Activated CD4-positive, alpha-beta memory T cell treated with anti-CD3 and anti-CD28 coated beads, Interleukin-2, amount 10 ng/mL, durations not matched to agents 7 days and 5 days (primary cell): ENCODE data around the gene TRAK2. TPM values are rescaled to one million over a fixed set of nuclear protein-coding genes. Genes with fewer than 3 reads are reported as not detected.
A peak's percentile ranks its signal among the peaks of the same experiment; 100 is the strongest.
"Not testable (repeated sequence)": the region's sequence is repeated elsewhere in the genome, so short reads cannot be mapped to it uniquely, and the experiment has no call there.

Experiments used
- CTCF ChIA-PET: fragments of 350-600 bp; sonication (Branson Sonifier 250); formaldehyde crosslinking; loops from one replicate; lab custom pipeline; 2021; ENCODE audit warnings: antibody characterized with exemption, inconsistent platforms; lab: Charles Lee
- POLR2A ChIA-PET: fragments of 350-600 bp; sonication (Branson Sonifier 250); formaldehyde crosslinking; loops from one replicate; lab custom pipeline; 2021; ENCODE audit warnings: antibody characterized with exemption; lab: Charles Lee
- DNase-seq: peaks from one replicate; pipeline ENCODE4 v3.0.0-alpha.2; 2020
- H3K27ac Mint-ChIP-seq: one replicate; pipeline ENCODE4 v1.8.0; 2021; ENCODE audit warnings: mild to moderate bottlenecking, mixed read lengths
- H3K27me3 Mint-ChIP-seq: one replicate; pipeline ENCODE4 v1.8.0; 2021; ENCODE audit warnings: mixed read lengths
- H3K36me3 Mint-ChIP-seq: one replicate; pipeline ENCODE4 v1.8.0; 2021; ENCODE audit warnings: low read depth, mixed read lengths
- H3K4me1 Mint-ChIP-seq: one replicate; pipeline ENCODE4 v1.8.0; 2021; ENCODE audit warnings: mixed read lengths
- H3K4me3 Mint-ChIP-seq: one replicate; pipeline ENCODE4 v1.8.0; 2021; ENCODE audit warnings: mild to moderate bottlenecking, mixed read lengths
- H3K9me3 Mint-ChIP-seq: one replicate; pipeline ENCODE4 v1.8.0; 2021; ENCODE audit warnings: mixed read lengths
- total RNA-seq, 2 experiments: library from RNA; stranded (reverse); gene quantifications; one replicate each; pipeline ENCODE4 v1.2.3, GENCODE V29; 2021

TRAK2 gene
- total RNA-seq: 10 to 100 TPM; 47.3 to 49.3 TPM

GRCh38 chr2:201451292-201452057, at the start of gene TRAK2, which contains the start of gene STRADB:
TRAK2 (minus strand) TSS chr2:201451458; CDS start chr2:201420507, 30,951 bp downstream.
STRADB (plus strand) TSS chr2:201451740; CDS start chr2:201454841, 3,101 bp downstream.
- POLR2A ChIA-PET: interaction anchor here (0.6 to 4.0 kb wide), 29 partner anchors 10 to 588 kb away, joined by 3 to 48 read pairs (median 5); partner anchors contain the start of genes ALS2, CASP10, CASP8 and CLK1
- H3K27me3 Mint-ChIP-seq: no peaks in the 10 kb centered on the region
- peak within 1 kb of the TSS; percentile 95 for H3K4me3 Mint-ChIP-seq
- no peaks in the 10 kb centered on the region for H3K9me3 Mint-ChIP-seq
- peak within 1 kb of the TSS; percentile 96 for H3K27ac Mint-ChIP-seq
- peaks cover 24% of the 10 kb centered on the region for H3K36me3 Mint-ChIP-seq
- peaks cover 53% of the 10 kb centered on the region for H3K4me1 Mint-ChIP-seq
- DNase-seq: peak; percentile 97
- CTCF ChIA-PET: interaction anchor here (0.6 to 2.2 kb wide), 24 partner anchors 19 to 738 kb away, joined by 3 to 11 read pairs (median 3); partner anchors contain the start of genes ALS2 and CASP8

- no peak for DNase-seq
- peaks cover 2% of the 10 kb centered on the region for H3K36me3 Mint-ChIP-seq
- H3K27me3 Mint-ChIP-seq: no peaks in the 10 kb centered on the region
- no peak overlapping the region for H3K27ac Mint-ChIP-seq
- POLR2A ChIA-PET: no interaction called here
- H3K4me1 Mint-ChIP-seq: no peaks in the 10 kb centered on the region
- H3K4me3 Mint-ChIP-seq: no peak overlapping the region
- CTCF ChIA-PET: no interaction called here
- peaks cover 16% of the 10 kb centered on the region for H3K9me3 Mint-ChIP-seq
These were observed 49.3 kb upstream of the TRAK2 start for GRCh38 chr2:201500534-201500933.

GRCh38 chr2:201496785-201497184, 45.5 kb upstream of the TRAK2 start:
- no peak overlapping the region for H3K4me3 Mint-ChIP-seq

GRCh38 chr2:201490291-201490690, 39.0 kb upstream of the TRAK2 start:
- Mint-ChIP-seq H3K36me3 (no peaks in the 10 kb centered on the region), H3K4me1 (no peaks in the 10 kb centered on the region), H3K9me3 (no peaks in the 10 kb centered on the region), H3K4me3 (no peak overlapping the region), H3K27ac (no peak overlapping the region), H3K27me3 (peaks cover 24% of the 10 kb centered on the region)
- DNase-seq: no peak
- POLR2A ChIA-PET: no interaction called here
- CTCF ChIA-PET: no interaction called here

More at GRCh38 chr2:201496785-201497184, 45.5 kb upstream of the TRAK2 start:
- DNase-seq: no peak
- Mint-ChIP-seq H3K36me3 (peaks cover under 1% of the 10 kb centered on the region), H3K4me1 (no peaks in the 10 kb centered on the region), H3K27me3 (peaks cover 15% of the 10 kb centered on the region), H3K9me3 (peaks cover 1% of the 10 kb centered on the region), H3K27ac (no peak overlapping the region)
- ChIA-PET CTCF (no interaction called here), POLR2A (no interaction called here)

- ChIA-PET POLR2A (no interaction called here), CTCF (no interaction called here)
- Mint-ChIP-seq H3K27ac (no peak overlapping the region), H3K36me3 (no peaks in the 10 kb centered on the region), H3K9me3 (no peaks in the 10 kb centered on the region), H3K27me3 (peaks cover 4% of the 10 kb centered on the region), H3K4me3 (no peak overlapping the region), H3K4me1 (no peaks in the 10 kb centered on the region)
- no peak for DNase-seq
These were observed 33.5 kb upstream of the TRAK2 start for GRCh38 chr2:201484805-201485204.

GRCh38 chr2:201483758-201484157, 32.5 kb upstream of the TRAK2 start:
- H3K9me3 Mint-ChIP-seq, H3K27me3 Mint-ChIP-seq, POLR2A ChIA-PET: not testable (repeated sequence)

GRCh38 chr2:201483342-201483741, 32.1 kb upstream of the TRAK2 start:
- Mint-ChIP-seq H3K27me3 (peaks cover 2% of the 10 kb centered on the region), H3K4me3 (no peak overlapping the region), H3K27ac (no peak overlapping the region), H3K4me1 (no peaks in the 10 kb centered on the region), H3K36me3 (peaks cover 4% of the 10 kb centered on the region), H3K9me3 (no peaks in the 10 kb centered on the region)
- ChIA-PET POLR2A (no interaction called here), CTCF (interaction anchor here (0.6 kb wide), 1 partner anchor 32 kb away, joined by 3 read pairs; the partner anchor contains the start of genes STRADB and TRAK2)
- no peak for DNase-seq

More at GRCh38 chr2:201483758-201484157, 32.5 kb upstream of the TRAK2 start:
- H3K36me3 Mint-ChIP-seq, H3K4me1 Mint-ChIP-seq, H3K27ac Mint-ChIP-seq, H3K4me3 Mint-ChIP-seq, DNase-seq: not testable (repeated sequence)
- CTCF ChIA-PET: interaction anchor here (0.6 kb wide), 1 partner anchor 32 kb away, joined by 3 read pairs; the partner anchor contains the start of genes STRADB and TRAK2

- Mint-ChIP-seq H3K4me3 (no peak overlapping the region), H3K27me3 (peaks cover 2% of the 10 kb centered on the region), H3K9me3 (no peaks in the 10 kb centered on the region), H3K27ac (no peak overlapping the region), H3K36me3 (peaks cover 7% of the 10 kb centered on the region), H3K4me1 (no peaks in the 10 kb centered on the region)
- POLR2A ChIA-PET: no interaction called here
- CTCF ChIA-PET: interaction anchor here (1.0 kb wide), 1 partner anchor 13 kb away, joined by 3 read pairs; no protein-coding TSS in a partner anchor
- DNase-seq: no peak
These were observed 31.3 kb upstream of the TRAK2 start for GRCh38 chr2:201482543-201482942.

- H3K27me3 Mint-ChIP-seq: no peaks in the 10 kb centered on the region
- H3K27ac Mint-ChIP-seq: no peak overlapping the region
- no peak for DNase-seq
- H3K9me3 Mint-ChIP-seq: no peaks in the 10 kb centered on the region
- H3K36me3 Mint-ChIP-seq: peaks cover 36% of the 10 kb centered on the region
- ChIA-PET POLR2A (interaction anchor here (1.5 kb wide), 1 partner anchor 21 kb away, joined by 5 read pairs; the partner anchor contains the start of genes STRADB and TRAK2), CTCF (no interaction called here)
- H3K4me3 Mint-ChIP-seq: no peak overlapping the region
- peaks cover 15% of the 10 kb centered on the region for H3K4me1 Mint-ChIP-seq
These were observed 21.2 kb upstream of the TRAK2 start for GRCh38 chr2:201472411-201472810.

GRCh38 chr2:201471732-201472393, 20.6 kb upstream of the TRAK2 start:
- no peak for DNase-seq
- Mint-ChIP-seq H3K9me3 (no peaks in the 10 kb centered on the region), H3K4me3 (no peak overlapping the region), H3K27me3 (no peaks in the 10 kb centered on the region), H3K4me1 (peaks cover 15% of the 10 kb centered on the region), H3K27ac (no peak overlapping the region), H3K36me3 (peaks cover 38% of the 10 kb centered on the region)
- POLR2A ChIA-PET: interaction anchor here (1.5 kb wide), 1 partner anchor 20 kb away, joined by 5 read pairs; the partner anchor contains the start of genes STRADB and TRAK2
- CTCF ChIA-PET: interaction anchor here (0.5 kb wide), 1 partner anchor 234 kb away, joined by 5 read pairs; no protein-coding TSS in a partner anchor

- no peak for DNase-seq
- Mint-ChIP-seq H3K4me1 (peaks cover 15% of the 10 kb centered on the region), H3K36me3 (peaks cover 37% of the 10 kb centered on the region), H3K27ac (no peak overlapping the region), H3K4me3 (no peak overlapping the region), H3K9me3 (no peaks in the 10 kb centered on the region), H3K27me3 (no peaks in the 10 kb centered on the region)
- CTCF ChIA-PET: interaction anchor here (0.5 to 1.2 kb wide), 2 partner anchors 19 to 234 kb away, joined by 5 to 6 read pairs; partner anchors contain the start of genes STRADB and TRAK2
- POLR2A ChIA-PET: interaction anchor here (1.5 kb wide), 1 partner anchor 19 kb away, joined by 5 read pairs; the partner anchor contains the start of genes STRADB and TRAK2
These were observed 19.8 kb upstream of the TRAK2 start for GRCh38 chr2:201470821-201471731.

- no peak overlapping the region for H3K27ac Mint-ChIP-seq
- no peaks in the 10 kb centered on the region for H3K27me3 Mint-ChIP-seq
- H3K4me3 Mint-ChIP-seq: no peak overlapping the region
- peaks cover 25% of the 10 kb centered on the region for H3K36me3 Mint-ChIP-seq
- POLR2A ChIA-PET: interaction anchor here (2.1 kb wide), 1 partner anchor 16 kb away, joined by 6 read pairs; the partner anchor contains the start of genes STRADB and TRAK2
- H3K4me1 Mint-ChIP-seq: peaks cover 15% of the 10 kb centered on the region
- CTCF ChIA-PET: interaction anchor here (0.7 to 1.2 kb wide), 2 partner anchors 35 to 394 kb away, joined by 3 read pairs; no protein-coding TSS in a partner anchor
- DNase-seq: no peak
- no peaks in the 10 kb centered on the region for H3K9me3 Mint-ChIP-seq
These were observed 16.4 kb upstream of the TRAK2 start for GRCh38 chr2:201467666-201468065.
